Measurements from ENCODE around the gene KRT6A. TPM values are rescaled to one million over a fixed set of nuclear protein-coding genes. Genes with fewer than 3 reads are reported as not detected.

Gene KRT6A
- total and polyA plus RNA-seq, 9 of the 15 experiments (the other 6 are each of a cell fraction or from before 2014, with no cell fraction given), result 0.26 TPM; not detected in 8

GRCh38 chr12:52517888-52518287 lies 24.8 kb upstream of the KRT6A start:
- CTCF ChIA-PET (ENCODE audit: low intra/inter-chr PET ratio), result no interaction called here
- no TSS peak for BruUV-seq (replicated peaks)
- POLR2A ChIA-PET, result interaction anchor here (0.6 kb wide), 1 partner anchor 165 kb away, joined by 3 read pairs; no protein-coding TSS in a partner anchor
- H4K20me1 ChIP-seq (replicated peaks; ENCODE audit: control insufficient read depth, insufficient read depth, low read length), result peaks cover 4% of the 10 kb centered on the region; the same call in 1 of the 2 replicates
- no peaks in the 10 kb centered on the region for H3K36me3 ChIP-seq (ENCODE audit: control insufficient read depth, insufficient read depth, low read length)
- H3K27me3 ChIP-seq (ENCODE audit: control insufficient read depth in 2 of 2, insufficient read depth in 2 of 2, low read length in 2 of 2), result peaks cover 21 to 72% of the 10 kb centered on the region in 2 experiments; a peak in 4 of 5 replicates
- H3K9ac ChIP-seq (ENCODE audit: insufficient read depth in 1 of 2, low read depth in 2 of 2, low read length in 2 of 2), result no peak overlapping the region
- DNase-seq (ENCODE audit: extremely low read depth in 1 of 4, low spot score in 3 of 4) (no peak), FAIRE-seq (no peak), ATAC-seq (no peak)
- no peak overlapping the region for H3K4me3 ChIP-seq
- H3K9me3 ChIP-seq (replicated peaks; ENCODE audit: control insufficient read depth, insufficient read depth, low read depth, low read length), result no peaks in the 10 kb centered on the region
- in situ Hi-C loops (cut with MboI) (no loop called here), intact Hi-C loops (cut with micrococcal nuclease) (no loop called here)
- no peak overlapping the region for H3K27ac ChIP-seq (ENCODE audit: extremely low read depth, low read depth, low read length)
- no peaks in the 10 kb centered on the region for H3K9me1 ChIP-seq (ENCODE audit: control insufficient read depth, insufficient read depth, low read length)
- no peaks in the 10 kb centered on the region; a peak in 1 of 5 replicates for H3K4me1 ChIP-seq (replicated peaks in 1 of 2; ENCODE audit: control insufficient read depth in 2 of 2, insufficient read depth in 2 of 2, low read length in 2 of 2)
- WGBS (ENCODE audit: insufficient coverage, low coverage, missing lambda C conversion rate), result 5% methylated on average over 5 of the region's 5 CpGs
- no peaks in the 10 kb centered on the region for H3K79me2 ChIP-seq (ENCODE audit: control insufficient read depth, insufficient read depth, low read length)
- no peak overlapping the region for H2AFZ ChIP-seq (ENCODE audit: low read depth, low read length)
- no peak overlapping the region for H3K4me2 ChIP-seq (ENCODE audit: insufficient read depth, low read length)
- TF ChIP-seq U2AF1 (optimal IDR thresholded peaks at IDR 0.05; ENCODE audit: low read depth, low read length) (no peak), ZNF780A (CRISPR knock-in tag; IDR thresholded peaks at IDR 0.05) (no peak), ZNF766 (CRISPR knock-in tag; conservative IDR thresholded peaks at IDR 0.05) (no peak), TCF3 (CRISPR knock-in tag; IDR thresholded peaks at IDR 0.05) (no peak), CTCF (IDR thresholded peaks at IDR 0.05 in 2 of 3, conservative IDR thresholded peaks at IDR 0.05 in 1 of 3; ENCODE audit: insufficient read depth in 2 of 3, low read depth in 1 of 3, low read length in 3 of 3) (no peak), ZNF146 (CRISPR knock-in tag; IDR thresholded peaks at IDR 0.05; ENCODE audit: unreplicated experiment) (no peak), ZNF695 (CRISPR knock-in tag; IDR thresholded peaks at IDR 0.05) (no peak), MGA (IDR thresholded peaks at IDR 0.05) (no peak)
